Smooth muscle cell (in vitro differentiated cells): ENCODE results near the gene AAK1. TPM values are rescaled to one million over a fixed set of nuclear protein-coding genes. Genes with fewer than 3 reads are reported as not detected.

Source experiments
- DNase-seq: peaks from one replicate; lab custom pipeline; 2025; ENCODE audit not compliant: unreplicated experiment; lab: John Stamatoyannopoulos, UW
- H2AFZ ChIP-seq: fragments of 200-600 bp; sonication (generic); 2 replicates; pipeline ENCODE4 v1.6.0; 2016; ENCODE audit warnings: antibody characterized with exemption, low read depth, mild to moderate bottlenecking
- H3F3A ChIP-seq: fragments of 200-600 bp; sonication (generic); 2 replicates; pipeline ENCODE4 v1.6.0; 2017; ENCODE audit warnings: antibody characterized with exemption, low read depth
- H3K27ac ChIP-seq: fragments of 200-600 bp; sonication (generic); 2 replicates; pipeline ENCODE4 v1.5.1; 2016; ENCODE audit warnings: low read depth, mild to moderate bottlenecking
- H3K27me3 ChIP-seq: fragments of 200-600 bp; sonication (generic); 2 replicates; pipeline ENCODE4 v1.6.1; 2016; ENCODE audit warnings: low read depth, mild to moderate bottlenecking
- H3K36me3 ChIP-seq: fragments of 200-600 bp; sonication (generic); 2 replicates; pipeline ENCODE4 v1.5.1; 2016; ENCODE audit warnings: low read depth
- H3K4me1 ChIP-seq: fragments of 200-600 bp; sonication (generic); 2 replicates; pipeline ENCODE4 v1.5.1; 2016; ENCODE audit warnings: low read depth
- H3K4me2 ChIP-seq: fragments of 200-600 bp; sonication (generic); 2 replicates; pipeline ENCODE4 v1.6.0; 2016; ENCODE audit warnings: mild to moderate bottlenecking
- H3K4me3 ChIP-seq: fragments of 200-600 bp; sonication (generic); 2 replicates; pipeline ENCODE4 v1.5.1; 2016; ENCODE audit warnings: mild to moderate bottlenecking
- H3K79me2 ChIP-seq: fragments of 200-600 bp; sonication (generic); 2 replicates; pipeline ENCODE4 v1.6.0; 2016; ENCODE audit warnings: low read depth, mild to moderate bottlenecking
- H3K9ac ChIP-seq: fragments of 200-600 bp; sonication (generic); 2 replicates; pipeline ENCODE4 v1.6.0; 2016; ENCODE audit warnings: low read depth
- H3K9me3 ChIP-seq: fragments of 200-600 bp; sonication (generic); replicated peaks from 2 replicates; pipeline ENCODE4 v1.5.1; 2016; ENCODE audit warnings: low read depth
- H4K20me1 ChIP-seq: fragments of 200-600 bp; sonication (generic); 2 replicates; pipeline ENCODE4 v1.6.0; 2016; ENCODE audit warnings: low read depth
- WGBS: methylation state at CpG from one replicate; pipeline ENCODE4 v1.1.7; 2016; ENCODE audit warnings: low lambda C conversion rate; 5-methylcytosine and 5-hydroxymethylcytosine counted together
- polyA plus RNA-seq: library from polyadenylated mRNA; unstranded; fragments of >200 nt; fragmentation: Nextera tagmentation; extraction: Ambion mirVana; gene quantifications from 2 replicates; pipeline ENCODE4 v1.2.1, GENCODE V29; 2016
- total RNA-seq: library from RNA; depleted of rRNA; stranded (reverse); fragments of >200 nt; gene quantifications from 2 replicates; pipeline ENCODE4 v1.2.3, GENCODE V29; 2014
- TF ChIP-seq, protein P1 (sequence below): fragments of 200-600 bp; sonication (generic); IDR thresholded peaks from 2 replicates; pipeline ENCODE4 v1.5.1; 2017; ENCODE audit warnings: borderline replicate concordance, mild to moderate bottlenecking, antibody characterized with exemption; ENCODE audit not compliant: insufficient read depth, poor library complexity, severe bottlenecking

AAK1 gene
- total and polyA plus RNA-seq, 2 experiments from 2014 or later: 26.9 to 47.7 TPM

DNA sequence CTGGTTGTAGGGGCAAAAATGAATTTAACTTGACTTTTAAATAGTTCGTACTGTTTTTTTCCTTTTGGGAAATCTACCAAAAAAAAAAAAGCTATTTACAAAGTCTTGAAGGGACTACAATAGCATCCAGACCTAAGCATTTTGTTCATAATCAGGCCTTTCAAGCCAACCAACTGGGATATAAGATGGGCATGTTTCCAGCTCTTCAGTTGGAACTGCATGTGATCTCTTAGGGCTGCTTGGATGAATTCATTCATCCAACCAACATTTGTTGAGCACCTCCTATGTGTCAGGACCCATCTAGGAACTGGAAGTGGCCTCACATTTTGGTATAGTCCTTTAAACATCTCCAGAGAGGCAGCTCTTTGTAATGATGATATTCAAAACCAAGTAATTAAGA lies 98.6 kb downstream of the AAK1 start:
- H3K27me3 ChIP-seq: no peaks in the 10 kb centered on the region
- peaks cover under 1% of the 10 kb centered on the region for H3F3A ChIP-seq
- TF ChIP-seq, protein P1, sequence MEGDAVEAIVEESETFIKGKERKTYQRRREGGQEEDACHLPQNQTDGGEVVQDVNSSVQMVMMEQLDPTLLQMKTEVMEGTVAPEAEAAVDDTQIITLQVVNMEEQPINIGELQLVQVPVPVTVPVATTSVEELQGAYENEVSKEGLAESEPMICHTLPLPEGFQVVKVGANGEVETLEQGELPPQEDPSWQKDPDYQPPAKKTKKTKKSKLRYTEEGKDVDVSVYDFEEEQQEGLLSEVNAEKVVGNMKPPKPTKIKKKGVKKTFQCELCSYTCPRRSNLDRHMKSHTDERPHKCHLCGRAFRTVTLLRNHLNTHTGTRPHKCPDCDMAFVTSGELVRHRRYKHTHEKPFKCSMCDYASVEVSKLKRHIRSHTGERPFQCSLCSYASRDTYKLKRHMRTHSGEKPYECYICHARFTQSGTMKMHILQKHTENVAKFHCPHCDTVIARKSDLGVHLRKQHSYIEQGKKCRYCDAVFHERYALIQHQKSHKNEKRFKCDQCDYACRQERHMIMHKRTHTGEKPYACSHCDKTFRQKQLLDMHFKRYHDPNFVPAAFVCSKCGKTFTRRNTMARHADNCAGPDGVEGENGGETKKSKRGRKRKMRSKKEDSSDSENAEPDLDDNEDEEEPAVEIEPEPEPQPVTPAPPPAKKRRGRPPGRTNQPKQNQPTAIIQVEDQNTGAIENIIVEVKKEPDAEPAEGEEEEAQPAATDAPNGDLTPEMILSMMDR: no peak
- no peak overlapping the region for H3K9ac ChIP-seq
- peaks cover 41% of the 10 kb centered on the region for H4K20me1 ChIP-seq
- no peak overlapping the region for H2AFZ ChIP-seq
- H3K9me3 ChIP-seq: peaks cover 9% of the 10 kb centered on the region
- no peak overlapping the region for H3K27ac ChIP-seq
- peaks cover 7% of the 10 kb centered on the region for H3K4me1 ChIP-seq
- DNase-seq: no peak
- peaks cover 28% of the 10 kb centered on the region for H3K36me3 ChIP-seq
- no peak overlapping the region for H3K4me3 ChIP-seq
- peaks cover 50% of the 10 kb centered on the region for H3K79me2 ChIP-seq
- no peak overlapping the region for H3K4me2 ChIP-seq
- 96% methylated on average over 1 of the region's 1 CpG for WGBS

DNA sequence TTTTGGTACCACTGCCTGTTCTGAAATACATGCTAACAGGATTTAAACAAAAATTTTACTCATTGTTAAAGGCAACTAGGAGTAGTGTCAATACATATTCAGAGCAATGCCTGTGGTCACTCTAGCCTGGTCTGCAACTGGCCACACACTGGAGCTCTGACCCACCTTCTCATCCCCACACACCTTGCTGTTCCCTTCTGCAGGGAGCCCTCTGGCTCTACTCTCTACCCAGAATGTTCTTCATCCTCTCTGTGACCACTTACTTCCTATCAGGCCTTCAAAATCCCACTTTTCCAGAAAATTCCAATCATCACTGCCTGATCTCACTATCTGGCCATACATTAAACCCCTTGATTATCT lies 104.0 kb downstream of the AAK1 start:
- Histone ChIP-seq H3F3A (no peaks in the 10 kb centered on the region), H3K9ac (no peak overlapping the region)
- DNase-seq: no peak

DNA sequence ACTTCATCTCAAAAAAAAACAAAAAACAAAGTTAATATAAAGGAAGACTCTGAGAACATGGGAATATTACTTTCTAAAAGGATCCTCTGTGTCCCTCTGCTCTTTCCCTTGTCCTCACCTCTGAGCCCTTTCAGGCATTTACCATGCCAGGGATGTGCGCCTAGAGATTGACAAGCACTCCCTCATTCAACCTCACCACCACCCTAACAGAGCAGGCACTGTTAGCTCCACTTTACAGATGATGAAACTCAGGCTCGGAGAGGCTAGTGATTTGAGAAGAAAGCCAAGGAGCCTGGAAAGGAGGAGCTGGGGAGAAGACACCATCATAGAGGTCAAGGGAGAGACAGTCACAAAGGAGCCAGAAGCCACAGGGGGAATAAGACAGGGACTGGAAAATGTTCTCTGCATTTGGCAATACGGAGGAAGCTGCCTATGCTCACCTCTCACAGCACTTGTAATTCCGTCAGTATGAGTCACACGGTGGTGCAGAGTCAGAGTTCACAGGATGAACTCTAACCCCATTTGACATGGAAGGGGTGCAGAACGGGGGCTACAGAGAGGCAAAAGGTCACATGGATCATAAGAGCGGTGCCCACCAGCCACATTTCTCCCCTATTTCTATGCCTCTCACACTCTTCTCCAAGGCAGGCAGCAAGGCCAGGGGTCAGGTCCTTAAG lies 104.5 kb downstream of the AAK1 start:
- no peak overlapping the region for H3K27ac ChIP-seq
- peaks cover 13% of the 10 kb centered on the region for H3K79me2 ChIP-seq
- peaks cover 19% of the 10 kb centered on the region for H3K36me3 ChIP-seq
- H3K4me1 ChIP-seq: no peaks in the 10 kb centered on the region
- H3K9ac ChIP-seq: no peak overlapping the region
- DNase-seq: no peak
- WGBS: 67% methylated on average over 7 of the region's 7 CpGs
- H3K4me3 ChIP-seq: no peak overlapping the region
- peaks cover 30% of the 10 kb centered on the region for H4K20me1 ChIP-seq
- H3K9me3 ChIP-seq: no peaks in the 10 kb centered on the region
- TF ChIP-seq, protein P1: no peak
- H3F3A ChIP-seq: no peaks in the 10 kb centered on the region
- H2AFZ ChIP-seq: no peak overlapping the region
- no peak overlapping the region for H3K4me2 ChIP-seq
- H3K27me3 ChIP-seq: no peaks in the 10 kb centered on the region

More for the DNA sequence above, 104.0 kb downstream of the AAK1 start:
- H3K4me3 ChIP-seq: no peak overlapping the region
- no peak overlapping the region for H3K27ac ChIP-seq
- no peaks in the 10 kb centered on the region for H3K4me1 ChIP-seq
- H3K4me2 ChIP-seq: no peak overlapping the region
- H2AFZ ChIP-seq: no peak overlapping the region
- TF ChIP-seq, protein P1: no peak
- H3K36me3 ChIP-seq: peaks cover 19% of the 10 kb centered on the region
- H4K20me1 ChIP-seq: peaks cover 28% of the 10 kb centered on the region
- H3K27me3 ChIP-seq: no peaks in the 10 kb centered on the region
- H3K79me2 ChIP-seq: peaks cover 10% of the 10 kb centered on the region
- no peaks in the 10 kb centered on the region for H3K9me3 ChIP-seq

DNA sequence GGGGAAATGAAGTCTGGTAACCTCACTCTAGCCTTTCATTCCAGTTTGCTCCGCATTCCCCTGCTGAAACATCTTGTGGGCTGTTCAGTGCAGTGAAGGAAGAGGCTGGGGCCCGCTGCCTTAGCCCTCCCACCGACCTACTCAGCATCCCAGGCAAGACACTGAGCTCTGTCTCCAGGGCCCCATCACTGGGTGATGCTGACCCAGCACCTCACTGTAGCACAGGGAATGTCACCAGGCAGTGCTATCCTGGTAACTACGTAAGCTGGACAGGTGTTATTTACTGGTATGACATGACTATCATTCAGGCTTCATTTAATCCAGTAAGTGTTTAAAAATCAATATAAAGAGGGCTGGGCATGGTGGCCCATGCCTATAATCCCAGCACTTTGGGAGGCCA lies 105.3 kb downstream of the AAK1 start:
- Histone ChIP-seq H3K9ac (no peak overlapping the region), H3K36me3 (peaks cover 22% of the 10 kb centered on the region), H2AFZ (no peak overlapping the region), H3K27me3 (no peaks in the 10 kb centered on the region), H3K4me3 (no peak overlapping the region), H4K20me1 (peaks cover 29% of the 10 kb centered on the region), H3F3A (no peaks in the 10 kb centered on the region), H3K9me3 (no peaks in the 10 kb centered on the region), H3K4me2 (no peak overlapping the region), H3K4me1 (no peaks in the 10 kb centered on the region), H3K27ac (no peak overlapping the region), H3K79me2 (peaks cover 15% of the 10 kb centered on the region)
- WGBS: 94% methylated on average over 4 of the region's 4 CpGs
- no peak for DNase-seq
- TF ChIP-seq, protein P1: no peak
